Gastrocnemius medialis (tissue), 4 donors: ENCODE data around the gene TSPAN9. TPM values are rescaled to one million over a fixed set of nuclear protein-coding genes. Genes with fewer than 3 reads are reported as not detected.

ENCODE experiments used
- ATAC-seq, 2 donors: fragments of 150-250 bp; one replicate each; pipeline ENCODE4 v1.9.1; 2016
- DNase-seq, 2 donors: peaks; one replicate each; pipeline ENCODE4 v3.0.0-alpha.2; 2019
- H3K27ac ChIP-seq, 4 donors: fragments of 200-600 bp; sonication (generic); 1 replicate in 1 of 4; 2 replicates in 3 of 4; pipeline ENCODE4 v1.5.1; 2016 to 2018; ENCODE audit warnings: mild to moderate bottlenecking in 2 of 4, moderate library complexity in 1 of 4
- H3K27me3 ChIP-seq, 3 donors: fragments of 200-600 bp; sonication (generic) in 2 of 3; 1 replicate in 1 of 3; 2 replicates in 2 of 3; pipeline versions ENCODE4 v1.5.1 to v1.6.0; 2016 to 2019; ENCODE audit warnings: mild to moderate bottlenecking in 1 of 3, moderate library complexity in 1 of 3
- H3K36me3 ChIP-seq, 2 donors: fragments of 200-600 bp; sonication (generic) in 1 of 2; one replicate each; pipeline ENCODE4 v1.5.1; 2017 to 2018
- H3K4me1 ChIP-seq, 2 donors: fragments of 200-600 bp; sonication (generic) in 1 of 2; one replicate each; pipeline ENCODE4 v1.5.1; 2016 to 2017; ENCODE audit warnings: mild to moderate bottlenecking in 2 of 2
- H3K4me3 ChIP-seq, 4 donors: fragments of 200-600 bp; sonication (generic) in 3 of 4; 1 replicate in 1 of 4; 2 replicates in 3 of 4; pipeline ENCODE4 v1.5.1; 2016 to 2019; ENCODE audit warnings: mild to moderate bottlenecking in 2 of 4
- H3K9me3 ChIP-seq, 3 donors: fragments of 200-600 bp; sonication (generic) in 2 of 3; 1 replicate in 1 of 3; 2 replicates in 2 of 3; pipeline ENCODE4 v1.5.1; 2016 to 2019
- POLR2A ChIP-seq, 2 donors: fragments of 450-650 bp; IDR thresholded peaks; one replicate each; pipeline ENCODE4 v1.6.1; 2017; ENCODE audit warnings: antibody characterized with exemption in 2 of 2, mild to moderate bottlenecking in 2 of 2, moderate library complexity in 2 of 2
- in situ Hi-C, 4 donors: fragments of 200-750 bp; cut with MboI; loops; one replicate each; pipeline versions ENCODE4 v1.15.0 to v1.8.0; 2017; ENCODE audit warnings: low sequenced_read_pairs in 4 of 4
- intact Hi-C: fragments of 100-400 bp; cut with DNase I; formaldehyde crosslinking; loops from one replicate; pipeline ENCODE4 v1.15.1; 2023; ENCODE audit warnings: low total_unique reads
- total RNA-seq, 4 donors: library from RNA; depleted of rRNA; stranded (reverse); fragments of >200 nt; gene quantifications; one replicate each; pipeline versions ENCODE4 v1.1.0 to v1.2.3, GENCODE V29; 2016
- TF ChIP-seq, protein P1 (sequence below), 5 experiments: fragments of 450-650 bp in 3 of 5; fragments of 200-600 bp in 2 of 5; sonication (generic) in 2 of 5; IDR thresholded peaks in 4 of 5; conservative IDR thresholded peaks in 1 of 5; 1 replicate in 4 of 5; 2 replicates in 1 of 5; pipeline ENCODE4 v1.5.1; 2016 to 2019; ENCODE audit warnings: antibody characterized with exemption in 5 of 5, mild to moderate bottlenecking in 3 of 5, moderate library complexity in 3 of 5

TSPAN9 gene
- total RNA-seq, 4 donors from 2014 or later = 4.7 to 9.4 (median 7.4) TPM

DNA sequence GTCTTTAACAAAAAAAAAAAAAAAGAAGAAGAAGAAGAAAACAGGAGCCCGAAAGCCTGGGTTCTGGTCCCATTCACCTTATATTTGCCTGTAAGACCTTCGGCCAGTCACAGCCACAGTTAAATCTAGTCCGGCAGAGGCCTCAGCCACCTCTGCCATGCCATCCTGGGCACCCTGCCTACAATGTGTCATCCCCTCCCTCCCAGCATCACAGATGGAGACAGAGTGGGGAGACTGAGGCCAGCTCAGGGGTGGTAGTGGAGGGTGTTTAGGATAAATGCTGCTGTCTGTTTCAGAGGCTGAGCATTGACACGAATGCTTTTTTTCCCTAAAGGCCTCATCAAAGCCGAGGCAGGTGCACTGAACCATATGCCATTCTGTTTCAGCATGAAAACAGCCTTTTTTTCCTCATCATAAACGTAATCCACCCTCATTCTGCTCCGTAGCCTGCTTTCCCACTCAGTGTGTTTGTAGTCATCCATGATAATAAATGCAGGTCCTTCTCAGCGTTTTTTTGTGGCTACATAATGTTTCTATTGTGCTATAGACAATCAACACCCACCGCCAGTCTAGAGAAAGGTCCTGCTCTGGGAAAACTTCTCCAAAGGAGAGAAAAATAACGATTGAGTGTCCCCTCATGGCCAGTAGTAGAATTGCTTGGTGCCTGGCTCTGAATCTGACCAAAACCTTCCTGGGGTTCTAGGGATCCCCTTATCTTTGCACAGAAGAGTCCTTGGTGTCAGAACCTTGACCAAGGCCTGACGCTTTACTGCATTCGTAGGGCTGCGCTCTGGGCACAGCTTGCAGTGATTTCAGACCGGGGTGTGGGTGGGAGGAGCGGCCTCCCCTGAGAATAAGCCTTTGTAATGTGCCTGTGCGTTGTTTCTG, 41.1 kb upstream of the TSPAN9 start:
- no peak for DNase-seq
- no peaks in the 10 kb centered on the region for H3K27me3 ChIP-seq
- H3K9me3 ChIP-seq = no peaks in the 10 kb centered on the region
- H3K4me1 ChIP-seq = peaks cover 24 to 33% of the 10 kb centered on the region in 2 donors
- ATAC-seq = no peak
- no peak overlapping the region for H3K27ac ChIP-seq
- TF ChIP-seq, protein P1, sequence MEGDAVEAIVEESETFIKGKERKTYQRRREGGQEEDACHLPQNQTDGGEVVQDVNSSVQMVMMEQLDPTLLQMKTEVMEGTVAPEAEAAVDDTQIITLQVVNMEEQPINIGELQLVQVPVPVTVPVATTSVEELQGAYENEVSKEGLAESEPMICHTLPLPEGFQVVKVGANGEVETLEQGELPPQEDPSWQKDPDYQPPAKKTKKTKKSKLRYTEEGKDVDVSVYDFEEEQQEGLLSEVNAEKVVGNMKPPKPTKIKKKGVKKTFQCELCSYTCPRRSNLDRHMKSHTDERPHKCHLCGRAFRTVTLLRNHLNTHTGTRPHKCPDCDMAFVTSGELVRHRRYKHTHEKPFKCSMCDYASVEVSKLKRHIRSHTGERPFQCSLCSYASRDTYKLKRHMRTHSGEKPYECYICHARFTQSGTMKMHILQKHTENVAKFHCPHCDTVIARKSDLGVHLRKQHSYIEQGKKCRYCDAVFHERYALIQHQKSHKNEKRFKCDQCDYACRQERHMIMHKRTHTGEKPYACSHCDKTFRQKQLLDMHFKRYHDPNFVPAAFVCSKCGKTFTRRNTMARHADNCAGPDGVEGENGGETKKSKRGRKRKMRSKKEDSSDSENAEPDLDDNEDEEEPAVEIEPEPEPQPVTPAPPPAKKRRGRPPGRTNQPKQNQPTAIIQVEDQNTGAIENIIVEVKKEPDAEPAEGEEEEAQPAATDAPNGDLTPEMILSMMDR (IDR thresholded peaks at IDR 0.05 in 4 of 5, conservative IDR thresholded peaks at IDR 0.05 in 1 of 5) = no peak
- no peak for TF ChIP-seq POLR2A (IDR thresholded peaks at IDR 0.05)
- in situ Hi-C loops (loop anchor here (5.0 to 25.0 kb wide), 7 partner anchors 79 to 181 kb away; partner anchors contain the start of genes TEAD4 (in 2 of the 4), FOXM1 (in 1 of the 4), RHNO1 (in 1 of the 4) and TEX52 (in 1 of the 4)), intact Hi-C loops (loop anchor here (2.0 kb wide), 2 partner anchors 73 to 145 kb away; partner anchors contain the start of gene TULP3)
- no peak overlapping the region for H3K4me3 ChIP-seq
- peaks cover 0 to 25% of the 10 kb centered on the region in 2 donors for H3K36me3 ChIP-seq

DNA sequence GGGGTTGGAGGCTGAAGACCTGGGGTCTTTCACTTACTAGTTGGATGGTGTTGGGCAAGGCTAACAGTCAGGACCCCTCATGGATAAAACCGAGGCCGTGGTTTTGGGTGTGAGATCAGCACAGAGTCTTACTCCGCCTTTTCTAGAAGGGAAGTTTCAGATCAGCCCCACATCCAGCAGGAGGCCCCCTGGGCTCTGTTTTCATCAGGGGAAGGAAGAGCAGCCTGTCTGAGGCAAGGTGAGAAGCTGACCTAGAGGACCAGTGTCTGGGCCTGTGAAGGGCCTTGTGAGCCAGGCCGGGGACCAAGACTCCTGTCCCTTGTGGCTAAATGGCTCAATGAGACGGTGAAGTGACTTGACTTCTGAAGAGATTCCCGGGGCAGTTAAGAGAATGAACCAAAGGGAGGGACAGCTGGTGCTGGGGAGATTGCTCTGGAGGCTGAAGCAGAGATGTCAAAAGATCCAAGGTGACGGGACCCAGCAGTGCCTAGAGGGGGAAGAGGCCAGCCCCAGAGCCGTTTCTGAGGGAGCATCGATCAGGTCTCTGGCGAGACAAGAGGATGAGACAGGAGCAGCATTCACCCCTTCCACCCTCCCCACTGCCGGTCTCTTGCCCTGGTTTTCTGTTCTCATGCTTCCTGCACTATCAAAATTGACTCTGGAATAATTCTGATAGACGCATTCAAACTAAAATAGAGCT, 40.1 kb upstream of the TSPAN9 start:
- H3K27me3 ChIP-seq = no peaks in the 10 kb centered on the region
- H3K9me3 ChIP-seq = no peaks in the 10 kb centered on the region
- ATAC-seq (no peak), DNase-seq (no peak)
- H3K4me1 ChIP-seq = peaks cover 28% of the 10 kb centered on the region in 2 donors
- in situ Hi-C loops = loop anchor here (5.0 to 25.0 kb wide), 7 partner anchors 80 to 182 kb away; partner anchors contain the start of genes TEAD4 (in 2 of the 4), FOXM1 (in 1 of the 4), RHNO1 (in 1 of the 4) and TEX52 (in 1 of the 4)
- no peak overlapping the region for H3K27ac ChIP-seq
- peaks cover 0 to 27% of the 10 kb centered on the region in 2 donors for H3K36me3 ChIP-seq
- no peak overlapping the region for H3K4me3 ChIP-seq
- no peak for TF ChIP-seq POLR2A (IDR thresholded peaks at IDR 0.05)
- TF ChIP-seq, protein P1 (IDR thresholded peaks at IDR 0.05 in 4 of 5, conservative IDR thresholded peaks at IDR 0.05 in 1 of 5) = no peak
- intact Hi-C loops = no loop called here

DNA sequence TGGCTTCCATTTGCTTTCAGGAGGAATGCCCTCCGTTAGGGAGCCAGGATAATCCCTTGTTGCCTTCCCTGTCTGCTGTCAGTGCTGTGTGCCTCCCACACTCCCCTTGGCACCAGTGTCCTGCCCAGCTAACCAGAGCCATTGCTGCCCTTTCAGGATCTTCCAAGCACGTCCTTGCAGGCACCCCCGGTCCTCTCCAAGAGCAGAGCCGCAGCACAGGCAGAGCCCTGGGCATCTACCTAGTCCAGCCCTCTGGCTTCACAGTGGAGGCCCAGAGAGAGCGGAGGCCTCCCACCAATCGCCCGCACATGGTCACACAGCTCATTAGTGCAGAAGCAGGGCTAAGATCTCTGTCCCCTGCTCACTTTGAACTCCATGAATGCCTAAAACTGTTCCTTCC, 39.0 kb upstream of the TSPAN9 start:
- no peaks in the 10 kb centered on the region for H3K9me3 ChIP-seq
- in situ Hi-C loops = loop anchor here (5.0 to 25.0 kb wide), 7 partner anchors 81 to 183 kb away; partner anchors contain the start of genes TEAD4 (in 2 of the 4), FOXM1 (in 1 of the 4), RHNO1 (in 1 of the 4) and TEX52 (in 1 of the 4)
- intact Hi-C loops = no loop called here

GRCh38 chr12:3038926-3039510, 38.2 kb upstream of the TSPAN9 start:
- DNase-seq (no peak), ATAC-seq (no peak)
- Histone ChIP-seq H3K27ac (no peak overlapping the region), H3K36me3 (peaks cover 0 to 27% of the 10 kb centered on the region in 2 donors), H3K4me3 (no peak overlapping the region), H3K4me1 (peaks cover 18 to 25% of the 10 kb centered on the region in 2 donors), H3K27me3 (no peaks in the 10 kb centered on the region), H3K9me3 (no peaks in the 10 kb centered on the region)
- in situ Hi-C loops (loop anchor here (5.0 to 25.0 kb wide), 7 partner anchors 82 to 184 kb away; partner anchors contain the start of genes TEAD4 (in 2 of the 4), FOXM1 (in 1 of the 4), RHNO1 (in 1 of the 4) and TEX52 (in 1 of the 4)), intact Hi-C loops (no loop called here)
- no peak for TF ChIP-seq POLR2A (IDR thresholded peaks at IDR 0.05)
- TF ChIP-seq, protein P1 (IDR thresholded peaks at IDR 0.05 in 4 of 5, conservative IDR thresholded peaks at IDR 0.05 in 1 of 5) = no peak

More for the DNA sequence above, 39.0 kb upstream of the TSPAN9 start:
- DNase-seq (no peak), ATAC-seq (no peak)
- Histone ChIP-seq H3K27ac (no peak overlapping the region), H3K4me3 (no peak overlapping the region), H3K4me1 (peaks cover 26 to 28% of the 10 kb centered on the region in 2 donors), H3K36me3 (peaks cover 0 to 27% of the 10 kb centered on the region in 2 donors), H3K27me3 (no peaks in the 10 kb centered on the region)
- TF ChIP-seq, protein P1 (IDR thresholded peaks at IDR 0.05 in 4 of 5, conservative IDR thresholded peaks at IDR 0.05 in 1 of 5) = no peak
- TF ChIP-seq POLR2A (IDR thresholded peaks at IDR 0.05) = no peak
